Stimulated activated naive CD8-positive, alpha-beta T cell treated with anti-CD3 and anti-CD28 coated beads, Interleukin-15, amount 100 ng/mL, for 72 hours (primary cell): Measurements from ENCODE around the gene PLXNB3.
"Not testable (repeated sequence)": the region's sequence is repeated elsewhere in the genome, so short reads cannot be mapped to it uniquely, and the experiment has no call there.

ENCODE experiments used
- ATAC-seq: fragments of 150-1000 bp; cut with Tn5 transposase; 2 replicates; pipeline ENCODE4 v1.10.0; 2021; ENCODE audit warnings: mild to moderate bottlenecking, moderate library complexity
- DNase-seq, 2 donors: peaks; one replicate each; pipeline ENCODE4 v3.0.0; 2021 to 2022
- H3K27ac Mint-ChIP-seq, 2 donors: one replicate each; pipeline ENCODE4 v1.8.0; 2022; ENCODE audit warnings: mild to moderate bottlenecking in 2 of 2, mixed read lengths in 2 of 2, moderate library complexity in 2 of 2
- H3K27me3 Mint-ChIP-seq: one replicate; pipeline ENCODE4 v1.8.0; 2022; ENCODE audit warnings: mixed read lengths
- H3K4me1 Mint-ChIP-seq: one replicate; pipeline ENCODE4 v1.8.0; 2022; ENCODE audit warnings: mild to moderate bottlenecking, mixed read lengths
- H3K4me3 Mint-ChIP-seq, 2 donors: one replicate each; pipeline ENCODE4 v1.8.0; 2022; ENCODE audit warnings: mild to moderate bottlenecking in 2 of 2, mixed read lengths in 2 of 2, moderate library complexity in 1 of 2
- H3K9me3 Mint-ChIP-seq, 2 donors: one replicate each; pipeline ENCODE4 v1.8.0; 2022; ENCODE audit warnings: mixed read lengths in 2 of 2

The PLXNB3 gene

DNA sequence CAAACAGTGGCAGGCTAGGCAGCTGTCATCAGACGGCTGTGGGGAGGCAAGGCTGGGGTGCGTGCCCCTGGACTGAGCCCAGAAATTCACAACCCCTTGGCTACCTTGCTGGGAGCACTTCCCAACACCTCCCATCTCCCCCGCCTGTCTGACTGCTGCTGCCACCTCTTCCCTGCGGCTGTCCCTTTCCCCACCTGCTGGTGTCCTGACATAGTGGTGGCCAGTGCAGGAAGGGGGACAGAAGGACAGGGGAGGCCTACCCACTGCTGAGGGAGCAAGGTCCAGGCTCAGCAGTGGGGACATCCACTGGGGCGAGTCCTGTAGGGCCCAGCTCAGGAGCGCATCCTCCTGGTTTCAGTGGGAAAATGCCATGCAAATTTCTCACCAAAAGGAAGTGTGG lies 36.0 kb upstream of the PLXNB3 start:
- peaks cover 8 to 9% of the 10 kb centered on the region in 2 donors for H3K9me3 Mint-ChIP-seq
- ATAC-seq (no peak), DNase-seq (no peak)
- no peak overlapping the region for H3K27ac Mint-ChIP-seq
- H3K4me3 Mint-ChIP-seq: no peak overlapping the region
- H3K27me3 Mint-ChIP-seq: no peaks in the 10 kb centered on the region
- peaks cover 41% of the 10 kb centered on the region for H3K4me1 Mint-ChIP-seq

- DNase-seq (no peak), ATAC-seq (no peak)
- Mint-ChIP-seq H3K4me1 (peaks cover 41% of the 10 kb centered on the region), H3K4me3 (no peak overlapping the region), H3K27ac (no peak overlapping the region), H3K27me3 (no peaks in the 10 kb centered on the region), H3K9me3 (peaks cover 8 to 9% of the 10 kb centered on the region in 2 donors)
Observed at GRCh38 chrX:153728951-153729631, 35.0 kb upstream of the PLXNB3 start.

DNA sequence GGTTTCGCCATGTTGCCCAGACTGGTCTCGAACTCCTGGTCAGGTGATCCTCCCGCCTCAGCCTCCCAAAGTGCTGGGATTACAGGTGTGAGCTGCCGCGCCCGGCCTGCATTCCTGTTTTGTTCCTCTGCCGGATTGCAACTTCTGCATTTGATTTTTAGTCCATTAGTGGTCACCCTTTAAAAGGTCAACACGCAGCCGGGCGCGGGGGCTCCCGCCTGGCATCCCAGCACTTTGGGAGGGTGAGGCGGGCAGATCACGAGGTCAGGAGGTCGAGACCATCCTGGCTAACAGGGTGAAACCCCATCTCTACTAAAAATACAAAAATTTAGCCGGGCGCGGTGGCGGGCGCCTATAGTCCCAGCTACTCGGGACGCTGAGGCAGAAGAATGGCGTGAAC lies 33.9 kb upstream of the PLXNB3 start:
- not testable (repeated sequence) for H3K27me3 Mint-ChIP-seq, H3K27ac Mint-ChIP-seq, ATAC-seq, H3K9me3 Mint-ChIP-seq, DNase-seq, H3K4me3 Mint-ChIP-seq
- peaks cover 46% of the 10 kb centered on the region for H3K4me1 Mint-ChIP-seq

- Mint-ChIP-seq H3K4me1 (peaks cover 45% of the 10 kb centered on the region), H3K27me3 (no peaks in the 10 kb centered on the region), H3K27ac (peak overlapping the region in 1 of 2 donors; percentile 52), H3K9me3 (peaks cover 8 to 9% of the 10 kb centered on the region in 2 donors), H3K4me3 (peak overlapping the region in 1 of 2 donors; percentile 50)
- DNase-seq (no peak), ATAC-seq (no peak)
Observed at GRCh38 chrX:153731117-153731844, 32.8 kb upstream of the PLXNB3 start.

GRCh38 chrX:153731845-153732215 lies 32.2 kb upstream of the PLXNB3 start:
- H3K27ac Mint-ChIP-seq: no peak overlapping the region
- peaks cover 8 to 9% of the 10 kb centered on the region in 2 donors for H3K9me3 Mint-ChIP-seq
- H3K4me3 Mint-ChIP-seq: peak overlapping the region in 1 of 2 donors; percentile 50
- DNase-seq (no peak), ATAC-seq (no peak)
- no peaks in the 10 kb centered on the region for H3K27me3 Mint-ChIP-seq
- peaks cover 40% of the 10 kb centered on the region for H3K4me1 Mint-ChIP-seq

- DNase-seq (no peak), ATAC-seq (no peak)
- no peak overlapping the region for H3K4me3 Mint-ChIP-seq
- peaks cover 8 to 9% of the 10 kb centered on the region in 2 donors for H3K9me3 Mint-ChIP-seq
- H3K27me3 Mint-ChIP-seq: no peaks in the 10 kb centered on the region
- no peak overlapping the region for H3K27ac Mint-ChIP-seq
- peaks cover 34% of the 10 kb centered on the region for H3K4me1 Mint-ChIP-seq
Observed at GRCh38 chrX:153732401-153732800, 31.6 kb upstream of the PLXNB3 start.

GRCh38 chrX:153733651-153734240 lies 30.3 kb upstream of the PLXNB3 start:
- Mint-ChIP-seq H3K27me3 (no peaks in the 10 kb centered on the region), H3K9me3 (peaks cover 8 to 9% of the 10 kb centered on the region in 2 donors), H3K27ac (no peak overlapping the region), H3K4me3 (no peak overlapping the region), H3K4me1 (peaks cover 27% of the 10 kb centered on the region)
- no peak for ATAC-seq
- no peak for DNase-seq

DNA sequence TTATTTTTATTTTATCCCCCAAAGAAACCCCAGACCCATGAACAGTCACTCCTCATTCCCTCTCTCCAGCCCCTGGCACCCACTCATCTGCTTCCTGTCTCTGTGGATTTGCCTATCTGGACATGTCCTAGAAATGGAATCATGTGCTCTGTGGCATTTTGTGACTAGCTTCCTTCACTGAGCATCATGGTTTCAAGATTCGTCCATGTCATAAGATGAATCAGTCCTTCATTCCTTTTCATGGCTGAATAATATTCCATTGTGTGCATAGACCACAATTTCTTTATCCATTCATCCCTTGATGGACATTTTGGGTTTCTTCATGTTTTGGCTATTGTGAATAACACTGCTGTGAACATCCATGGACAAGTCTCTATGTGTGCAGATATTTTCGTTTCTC lies 29.2 kb upstream of the PLXNB3 start:
- H3K4me3 Mint-ChIP-seq: no peak overlapping the region

GRCh38 chrX:153735274-153735673 lies 28.8 kb upstream of the PLXNB3 start:
- H3K27ac Mint-ChIP-seq: no peak overlapping the region
- ATAC-seq: peak; percentile 75
- DNase-seq: no peak
- H3K4me3 Mint-ChIP-seq: no peak overlapping the region
- no peaks in the 10 kb centered on the region for H3K27me3 Mint-ChIP-seq
- H3K4me1 Mint-ChIP-seq: peaks cover 37% of the 10 kb centered on the region
- H3K9me3 Mint-ChIP-seq: peaks cover 8 to 9% of the 10 kb centered on the region in 2 donors

More for the DNA sequence above, 29.2 kb upstream of the PLXNB3 start:
- Mint-ChIP-seq H3K9me3 (peaks cover 8 to 9% of the 10 kb centered on the region in 2 donors), H3K4me1 (peaks cover 33% of the 10 kb centered on the region), H3K27me3 (no peaks in the 10 kb centered on the region), H3K27ac (no peak overlapping the region)
- no peak for DNase-seq
- ATAC-seq: no peak

DNA sequence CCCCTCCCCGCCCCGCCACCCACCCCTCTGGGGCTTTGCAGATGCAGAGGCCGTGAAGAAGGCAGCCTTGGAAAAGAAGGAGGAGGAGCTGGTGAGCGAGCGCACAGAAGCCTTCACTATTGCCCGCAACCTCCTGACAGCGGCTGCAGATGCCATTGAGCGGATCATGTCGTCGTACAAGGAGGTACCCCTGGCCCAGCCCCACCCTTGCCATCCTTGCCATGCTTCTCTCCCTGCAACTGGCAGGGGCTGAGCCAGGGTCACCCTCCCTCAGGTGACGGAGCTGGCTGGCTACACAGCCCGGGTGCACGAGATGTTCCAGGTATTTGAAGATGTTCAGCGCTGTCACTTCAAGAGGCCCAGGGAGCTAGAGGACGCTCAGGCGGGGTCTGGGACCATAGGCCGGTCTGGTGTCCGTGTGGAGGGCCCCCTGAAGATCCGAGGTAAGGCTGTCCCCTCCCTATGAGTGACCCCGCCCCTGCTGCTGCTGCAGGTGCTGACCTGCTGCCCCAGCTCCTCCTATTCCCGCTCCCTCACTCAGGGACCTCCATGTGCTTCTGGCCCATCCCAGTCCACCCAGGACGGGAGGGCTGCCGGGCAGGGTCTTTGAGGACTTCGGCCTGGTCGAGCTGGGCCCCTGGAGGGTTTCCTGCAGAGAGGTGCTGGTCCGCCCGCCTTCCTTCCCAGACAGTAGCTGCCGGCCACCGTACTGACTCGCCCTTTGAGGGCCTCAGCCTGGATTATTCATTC lies 27.8 kb upstream of the PLXNB3 start:
- Mint-ChIP-seq H3K4me3 (no peak overlapping the region), H3K27ac (no peak overlapping the region), H3K4me1 (peaks cover 38% of the 10 kb centered on the region), H3K9me3 (peaks cover 7 to 9% of the 10 kb centered on the region in 2 donors), H3K27me3 (no peaks in the 10 kb centered on the region)
- no peak for ATAC-seq
- no peak for DNase-seq

GRCh38 chrX:153736871-153737441 lies 27.1 kb upstream of the PLXNB3 start:
- ATAC-seq (no peak), DNase-seq (no peak)
- Mint-ChIP-seq H3K27ac (no peak overlapping the region), H3K4me3 (no peak overlapping the region), H3K4me1 (peaks cover 32% of the 10 kb centered on the region), H3K9me3 (peaks cover under 1 to 3% of the 10 kb centered on the region in 2 donors), H3K27me3 (no peaks in the 10 kb centered on the region)

DNA sequence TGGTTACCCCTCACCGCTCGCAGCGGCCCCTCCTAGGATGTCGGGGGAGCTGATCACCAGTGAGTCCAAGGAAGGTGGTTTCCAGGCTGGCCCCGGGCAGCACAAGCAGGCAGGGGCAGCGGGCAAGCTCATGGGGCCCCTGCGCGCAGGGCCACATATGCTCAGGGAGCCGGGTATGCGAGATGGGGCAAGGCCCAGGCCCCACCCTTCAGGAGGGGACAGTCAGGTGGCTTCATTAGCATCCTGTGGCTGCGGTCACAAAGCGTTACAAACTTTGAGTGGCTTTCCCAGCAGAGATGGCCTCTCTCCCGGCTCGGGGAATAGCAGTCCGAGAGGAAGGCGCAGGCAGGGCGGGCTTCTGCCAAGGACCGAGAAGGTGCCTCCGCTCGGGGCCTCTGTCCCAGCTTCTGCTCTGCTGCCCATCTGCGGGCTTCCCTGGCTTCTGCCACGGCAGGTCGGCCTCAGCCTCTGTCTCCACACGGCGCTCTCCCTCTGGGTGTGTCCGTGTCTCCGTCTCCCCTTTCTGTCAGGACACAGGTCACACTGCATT lies 25.9 kb upstream of the PLXNB3 start:
- H3K27me3 Mint-ChIP-seq: no peaks in the 10 kb centered on the region
- ATAC-seq: no peak
- H3K4me3 Mint-ChIP-seq: no peak overlapping the region
- no peak overlapping the region for H3K27ac Mint-ChIP-seq
- no peak for DNase-seq
- H3K4me1 Mint-ChIP-seq: peaks cover 31% of the 10 kb centered on the region
- no peaks in the 10 kb centered on the region for H3K9me3 Mint-ChIP-seq

- Mint-ChIP-seq H3K9me3 (no peaks in the 10 kb centered on the region), H3K4me1 (peaks cover 28% of the 10 kb centered on the region), H3K27ac (peak overlapping the region; percentile 57 to 86), H3K4me3 (peak overlapping the region in 1 of 2 donors; percentile 63), H3K27me3 (peaks cover 6% of the 10 kb centered on the region)
- peak; percentile 75 for ATAC-seq
- peak in 1 of 2 donors; percentile 19 for DNase-seq
Observed at GRCh38 chrX:153739754-153740486, 24.1 kb upstream of the PLXNB3 start.

DNA sequence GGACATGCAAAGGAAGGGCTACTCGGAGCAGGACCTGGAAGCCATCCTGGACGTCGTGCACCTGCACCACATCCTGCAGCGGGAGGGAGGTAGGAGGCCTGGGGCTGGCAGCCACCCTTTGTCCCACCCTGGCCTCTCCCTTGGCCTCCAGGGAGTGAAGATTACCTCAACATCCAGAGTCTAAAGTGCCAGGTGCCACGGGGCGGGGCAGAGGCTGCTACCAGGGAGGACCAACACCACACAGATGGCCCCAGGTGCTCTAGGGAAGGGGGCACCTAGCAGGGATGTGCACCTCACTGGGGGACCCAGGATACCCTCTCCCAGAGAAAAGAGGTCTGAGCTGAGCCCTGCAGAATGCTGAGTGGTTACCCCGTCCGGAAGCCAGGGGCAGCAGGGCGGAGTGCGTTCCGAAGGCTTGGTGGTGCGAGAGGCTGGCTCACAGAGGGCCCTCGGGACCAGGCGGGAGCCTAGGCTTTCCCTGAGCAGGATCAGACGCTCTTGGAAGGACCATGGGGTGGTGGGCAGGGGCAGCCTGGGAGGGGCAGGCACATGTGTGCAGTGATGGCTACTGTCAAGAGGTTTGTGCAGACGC lies 23.3 kb upstream of the PLXNB3 start:
- H3K4me3 Mint-ChIP-seq: peak overlapping the region in 1 of 2 donors; percentile 63
- DNase-seq (no peak), ATAC-seq (no peak)
- peak overlapping the region; percentile 57 to 86 for H3K27ac Mint-ChIP-seq
- H3K27me3 Mint-ChIP-seq: peaks cover 9% of the 10 kb centered on the region
- peaks cover 20% of the 10 kb centered on the region for H3K4me1 Mint-ChIP-seq
- H3K9me3 Mint-ChIP-seq: no peaks in the 10 kb centered on the region
